HUES64 (cell line): ENCODE measurements around the gene TRHDE.

ENCODE experiments used
- H3K27ac ChIP-seq: 2 replicates; pipeline ENCODE4 v1.7.0; 2013; ENCODE audit warnings: low read depth, low read length, inconsistent platforms
- H3K27me3 ChIP-seq: 2 replicates; pipeline ENCODE4 v1.6.1; 2013; ENCODE audit warnings: mild to moderate bottlenecking, low read length; ENCODE audit not compliant: insufficient read depth
- H3K36me3 ChIP-seq: 2 replicates; pipeline ENCODE4 v1.6.1; 2013; ENCODE audit warnings: mild to moderate bottlenecking, low read length; ENCODE audit not compliant: insufficient read depth
- H3K4me1 ChIP-seq: 2 replicates; pipeline ENCODE4 v1.6.1; 2013; ENCODE audit warnings: mild to moderate bottlenecking, low read length, moderate library complexity; ENCODE audit not compliant: insufficient read depth
- H3K4me3 ChIP-seq: 2 replicates; pipeline ENCODE4 v1.5.1; 2013; ENCODE audit warnings: mild to moderate bottlenecking, low read length, moderate library complexity
- H3K9ac ChIP-seq: 2 replicates; pipeline ENCODE4 v1.6.1; 2013; ENCODE audit warnings: mild to moderate bottlenecking, low read depth, low read length
- H3K9me3 ChIP-seq: 2 replicates; pipeline ENCODE4 v1.6.1; 2013; ENCODE audit warnings: low read depth, low read length; ENCODE audit not compliant: insufficient read depth
- WGBS: fragments of 150-250, 120-280 bp; methylation state at CpG from one replicate; pipeline ENCODE4 v1.1.7; 2013; ENCODE audit warnings: missing lambda C conversion rate; 5-methylcytosine and 5-hydroxymethylcytosine counted together

The TRHDE gene

GRCh38 chr12:72261885-72262284, 10.3 kb upstream of the TRHDE start:
- no peak overlapping the region for H3K27ac ChIP-seq
- H3K36me3 ChIP-seq: no peaks in the 10 kb centered on the region
- 100% methylated on average over 2 of the region's 2 CpGs for WGBS
- H3K9ac ChIP-seq: no peak overlapping the region
- no peak overlapping the region for H3K4me3 ChIP-seq
- H3K27me3 ChIP-seq: no peaks in the 10 kb centered on the region
- H3K9me3 ChIP-seq: no peaks in the 10 kb centered on the region
- H3K4me1 ChIP-seq: no peaks in the 10 kb centered on the region

- no CpG with 5 or more reads among the region's 1 CpG for WGBS
- peaks cover under 1% of the 10 kb centered on the region; the same call in 1 of the 2 replicates for H3K27me3 ChIP-seq
- H3K9ac ChIP-seq: no peak overlapping the region
- H3K27ac ChIP-seq: no peak overlapping the region
- H3K36me3 ChIP-seq: no peaks in the 10 kb centered on the region
- H3K4me1 ChIP-seq: peaks cover 6% of the 10 kb centered on the region; the same call in 1 of the 2 replicates
- no peak overlapping the region for H3K4me3 ChIP-seq
- no peaks in the 10 kb centered on the region for H3K9me3 ChIP-seq
These were observed 7.5 kb upstream of the TRHDE start for GRCh38 chr12:72264548-72265175.

GRCh38 chr12:72267974-72268373, 4.2 kb upstream of the TRHDE start:
- H3K27me3 ChIP-seq: peaks cover 33% of the 10 kb centered on the region
- peaks cover 16% of the 10 kb centered on the region; the same call in 1 of the 2 replicates for H3K4me1 ChIP-seq
- H3K9ac ChIP-seq: no peak overlapping the region
- no peak overlapping the region for H3K4me3 ChIP-seq
- H3K9me3 ChIP-seq: no peaks in the 10 kb centered on the region
- H3K27ac ChIP-seq: no peak overlapping the region
- H3K36me3 ChIP-seq: no peaks in the 10 kb centered on the region
- 79% methylated on average over 1 of the region's 2 CpGs for WGBS

- WGBS: 83% methylated on average over 2 of the region's 2 CpGs
- H3K27ac ChIP-seq: no peak overlapping the region
- H3K4me3 ChIP-seq: no peak overlapping the region
- H3K9ac ChIP-seq: no peak overlapping the region
- no peaks in the 10 kb centered on the region for H3K36me3 ChIP-seq
- peaks cover 16% of the 10 kb centered on the region; the same call in 1 of the 2 replicates for H3K4me1 ChIP-seq
- H3K27me3 ChIP-seq: peaks cover 37% of the 10 kb centered on the region
- H3K9me3 ChIP-seq: no peaks in the 10 kb centered on the region
These were observed 3.8 kb upstream of the TRHDE start for GRCh38 chr12:72268386-72268785.

- Histone ChIP-seq H3K36me3 (no peaks in the 10 kb centered on the region), H3K9me3 (no peaks in the 10 kb centered on the region), H3K27me3 (peaks cover 48% of the 10 kb centered on the region), H3K4me3 (no peak overlapping the region), H3K27ac (no peak overlapping the region), H3K4me1 (peaks cover 22% of the 10 kb centered on the region), H3K9ac (no peak overlapping the region)
- WGBS: 37% methylated on average over 1 of the region's 1 CpG
These were observed 2.7 kb upstream of the TRHDE start for GRCh38 chr12:72269491-72269890.

GRCh38 chr12:72270246-72270645, 1.9 kb upstream of the TRHDE start:
- Histone ChIP-seq H3K9me3 (no peaks in the 10 kb centered on the region), H3K4me3 (0 out of 2 replicates have a peak overlapping the region, but pooled peaks have one; percentile 81)
- WGBS: 94% methylated on average over 2 of the region's 2 CpGs

GRCh38 chr12:72270961-72271360, 1.2 kb upstream of the TRHDE start:
- H3K27me3 ChIP-seq: peaks cover 59% of the 10 kb centered on the region
- H3K9me3 ChIP-seq: no peaks in the 10 kb centered on the region
- H3K9ac ChIP-seq: 0 out of 2 replicates have a peak overlapping the region, but pooled peaks have one; percentile 72
- no peaks in the 10 kb centered on the region for H3K36me3 ChIP-seq
- H3K4me3 ChIP-seq: peak overlapping the region; percentile 81
- no peak overlapping the region for H3K27ac ChIP-seq
- peaks cover 22% of the 10 kb centered on the region for H3K4me1 ChIP-seq
- WGBS: 71% methylated on average over 5 of the region's 6 CpGs

More at GRCh38 chr12:72270246-72270645, 1.9 kb upstream of the TRHDE start:
- Histone ChIP-seq H3K27ac (no peak overlapping the region), H3K27me3 (peaks cover 56% of the 10 kb centered on the region), H3K4me1 (peaks cover 22% of the 10 kb centered on the region), H3K36me3 (no peaks in the 10 kb centered on the region), H3K9ac (no peak overlapping the region)

GRCh38 chr12:72271451-72272090, 599 bp upstream of the TRHDE start:
- Histone ChIP-seq H3K27ac (no peak overlapping the region), H3K4me3 (peak overlapping the region; percentile 81), H3K27me3 (peaks cover 59% of the 10 kb centered on the region), H3K9ac (peak overlapping the region; percentile 72), H3K9me3 (no peaks in the 10 kb centered on the region), H3K36me3 (no peaks in the 10 kb centered on the region), H3K4me1 (peaks cover 22% of the 10 kb centered on the region)
- under 1% methylated on average over 35 of the region's 35 CpGs for WGBS

GRCh38 chr12:72272731-72273498, 745 bp downstream of the TRHDE start:
- Histone ChIP-seq H3K27me3 (peaks cover 59% of the 10 kb centered on the region), H3K9ac (peak overlapping the region; percentile 33), H3K4me3 (peak overlapping the region; percentile 81), H3K4me1 (peaks cover 22% of the 10 kb centered on the region), H3K36me3 (no peaks in the 10 kb centered on the region), H3K27ac (no peak overlapping the region), H3K9me3 (no peaks in the 10 kb centered on the region)
- WGBS: 1% methylated on average over 79 of the region's 79 CpGs

- WGBS: 2% methylated on average over 24 of the region's 24 CpGs
- H3K4me3 ChIP-seq: peak overlapping the region; percentile 81
These were observed 1.3 kb downstream of the TRHDE start for GRCh38 chr12:72273499-72273837.

GRCh38 chr12:72273851-72274351, 1.7 kb downstream of the TRHDE start:
- H3K4me1 ChIP-seq: peaks cover 22% of the 10 kb centered on the region
- 55% methylated on average over 17 of the region's 17 CpGs for WGBS
- H3K9ac ChIP-seq: no peak overlapping the region
- no peaks in the 10 kb centered on the region for H3K9me3 ChIP-seq
- no peaks in the 10 kb centered on the region for H3K36me3 ChIP-seq
- peaks cover 59% of the 10 kb centered on the region for H3K27me3 ChIP-seq
- no peak overlapping the region for H3K27ac ChIP-seq
- H3K4me3 ChIP-seq: peak overlapping the region; percentile 81

More at GRCh38 chr12:72273499-72273837, 1.3 kb downstream of the TRHDE start:
- peaks cover 22% of the 10 kb centered on the region for H3K4me1 ChIP-seq
- H3K36me3 ChIP-seq: no peaks in the 10 kb centered on the region
- H3K9ac ChIP-seq: no peak overlapping the region
- H3K27ac ChIP-seq: no peak overlapping the region
- H3K9me3 ChIP-seq: no peaks in the 10 kb centered on the region
- peaks cover 59% of the 10 kb centered on the region for H3K27me3 ChIP-seq
